CD4-positive, alpha-beta T cell treated with Interleukin-17A for 4 hours (primary cell): ENCODE data around the gene SCN3A.

Experiments
- DNase-seq: peaks from one replicate; pipeline ENCODE4 v3.0.0-alpha.2; 2020; ENCODE audit warnings: mixed read lengths

SCN3A gene

DNA sequence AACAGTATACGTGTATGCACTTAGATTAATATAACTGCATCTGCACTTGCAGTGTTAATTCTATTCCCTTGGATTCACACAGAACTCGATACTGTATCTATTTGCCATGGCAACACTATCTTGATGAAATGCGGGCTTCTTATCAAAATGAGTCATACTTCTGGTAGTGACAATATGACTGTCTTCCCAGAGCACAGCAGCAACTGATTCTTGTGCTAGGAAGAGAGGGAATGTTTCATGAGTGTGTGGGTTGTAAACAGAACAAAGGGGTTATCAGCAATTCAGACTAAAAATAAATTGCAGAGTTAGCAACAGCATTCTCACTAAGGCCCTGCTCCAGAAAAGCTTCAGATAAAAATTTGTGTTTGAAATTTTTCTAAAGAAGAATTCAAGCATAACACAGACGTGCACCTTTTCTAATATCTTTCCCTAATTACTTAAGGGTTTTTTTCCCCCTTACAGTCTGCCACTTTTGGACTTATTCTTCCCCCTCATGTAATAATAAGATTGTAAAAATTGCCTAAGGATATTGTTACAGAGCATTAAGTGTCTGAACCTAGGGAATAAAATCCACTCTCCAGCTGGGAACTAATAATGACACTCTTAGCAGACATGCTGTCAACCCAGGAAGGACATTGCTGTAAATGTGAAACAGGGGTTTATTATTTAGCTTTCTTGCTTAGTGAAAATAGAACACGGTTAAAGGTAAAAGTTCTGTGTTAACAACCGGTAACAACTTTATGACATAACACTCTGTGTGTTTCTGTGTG, 148.6 kb downstream of the SCN3A start:
- no peak for DNase-seq

DNA sequence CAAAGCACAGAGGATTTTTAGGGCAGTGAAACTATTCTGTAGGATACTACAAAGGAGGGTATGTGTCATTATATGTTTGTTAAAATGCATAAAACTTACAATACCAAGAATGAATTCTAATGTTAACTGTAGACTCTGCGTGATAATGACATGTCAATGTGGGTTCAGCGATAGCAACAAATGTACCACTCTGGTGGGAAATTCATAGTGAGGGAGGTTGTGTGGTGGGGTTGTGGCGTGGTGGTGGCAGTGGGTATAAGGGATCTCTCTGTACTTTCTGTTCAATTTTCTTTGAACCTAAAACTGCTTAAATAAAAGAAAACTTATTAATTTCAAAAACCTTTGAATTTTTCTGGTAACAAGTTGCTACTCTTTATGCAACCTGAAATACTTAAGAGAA, 149.2 kb downstream of the SCN3A start:
- DNase-seq, result no peak

DNA sequence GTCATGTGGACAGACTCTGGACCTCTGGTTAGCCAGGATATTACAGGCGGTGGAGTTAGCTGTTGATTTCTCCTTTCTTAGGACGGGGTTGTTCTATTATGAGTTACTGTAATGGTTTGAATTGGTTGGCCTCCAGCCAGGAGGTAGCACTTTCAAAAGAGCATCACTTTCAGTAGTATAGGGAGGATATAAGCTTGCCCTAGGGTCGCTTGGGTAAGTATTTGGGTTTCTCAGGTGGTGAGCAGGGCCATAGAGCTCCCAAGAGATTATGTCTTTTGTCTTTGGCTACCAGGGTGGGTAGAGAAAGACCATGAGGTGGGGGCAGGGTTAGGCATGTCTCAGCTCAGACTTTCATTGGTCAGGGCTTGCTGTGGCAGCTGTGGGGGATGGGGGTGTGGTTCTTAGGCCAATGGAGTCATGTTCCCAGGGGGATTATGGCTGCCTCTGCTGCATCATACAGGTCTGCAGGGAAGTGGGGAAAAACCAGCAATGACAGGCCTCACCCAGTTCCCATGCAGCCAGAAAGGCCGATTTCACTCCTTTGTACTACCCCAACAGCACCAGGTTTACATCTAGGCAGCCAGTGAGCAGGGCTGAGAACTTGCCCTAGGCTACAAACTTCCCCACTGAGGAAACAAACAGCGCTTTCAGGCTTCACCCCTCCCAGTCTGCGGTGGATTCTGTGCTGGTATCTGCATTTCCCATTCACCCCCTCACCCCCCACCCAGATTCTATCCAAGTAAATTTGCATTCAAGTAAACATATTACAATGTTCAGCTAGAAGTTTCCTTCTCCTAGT, 159.1 kb downstream of the SCN3A start:
- DNase-seq, result no peak
